Measurements from ENCODE around the gene NDST3.

The NDST3 gene

DNA sequence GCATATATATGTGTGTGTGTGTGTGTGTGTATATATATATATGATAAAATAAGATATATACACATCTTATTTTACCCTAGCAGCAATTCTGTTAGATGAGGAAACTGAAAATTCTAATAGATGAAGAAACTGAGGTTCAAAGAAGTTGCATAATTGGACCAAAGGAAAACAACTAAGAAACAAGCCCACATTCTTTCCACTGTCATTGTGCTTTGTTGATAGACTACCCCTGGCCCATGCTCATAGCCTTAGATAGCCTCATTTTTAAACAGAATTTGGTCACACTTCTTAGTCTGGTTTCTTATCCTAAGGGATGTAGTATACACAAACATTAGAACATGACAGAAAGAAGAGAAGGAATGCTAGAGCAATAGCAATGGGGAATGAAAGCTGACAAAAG is 138.8 kb downstream of the NDST3 start:
- Histone ChIP-seq H3K4me3 (ENCODE audit: low read length) (no peak overlapping the region), H3K27ac (ENCODE audit: low read length) (no peak overlapping the region), H3K9me3 (replicated peaks; ENCODE audit: insufficient read depth, low read length) (no peaks in the 10 kb centered on the region), H3K4me1 (ENCODE audit: low read length) (no peaks in the 10 kb centered on the region), H3K4me2 (ENCODE audit: low read depth, low read length) (no peak overlapping the region), H3K79me2 (ENCODE audit: low read length) (no peaks in the 10 kb centered on the region), H3K36me3 (replicated peaks; ENCODE audit: insufficient read depth, low read length) (no peaks in the 10 kb centered on the region), H3K9me2 (replicated peaks; ENCODE audit: insufficient read depth, low read length) (no peaks in the 10 kb centered on the region), H4K20me1 (ENCODE audit: insufficient read depth, low read length) (no peaks in the 10 kb centered on the region), H3K9ac (ENCODE audit: low read length) (no peak overlapping the region), H3K27me3 (replicated peaks; ENCODE audit: insufficient read depth, low read length) (no peaks in the 10 kb centered on the region), H2AFZ (ENCODE audit: low read length) (no peak overlapping the region), H3F3A (ENCODE audit: insufficient read depth, low read length) (no peaks in the 10 kb centered on the region)
- TF ChIP-seq EZH2 (optimal IDR thresholded peaks at IDR 0.05; ENCODE audit: low read depth, low read length) (no peak), EZH2phosphoT487 (IDR thresholded peaks at IDR 0.05; ENCODE audit: low read length) (no peak)
- TF ChIP-seq, protein P1, sequence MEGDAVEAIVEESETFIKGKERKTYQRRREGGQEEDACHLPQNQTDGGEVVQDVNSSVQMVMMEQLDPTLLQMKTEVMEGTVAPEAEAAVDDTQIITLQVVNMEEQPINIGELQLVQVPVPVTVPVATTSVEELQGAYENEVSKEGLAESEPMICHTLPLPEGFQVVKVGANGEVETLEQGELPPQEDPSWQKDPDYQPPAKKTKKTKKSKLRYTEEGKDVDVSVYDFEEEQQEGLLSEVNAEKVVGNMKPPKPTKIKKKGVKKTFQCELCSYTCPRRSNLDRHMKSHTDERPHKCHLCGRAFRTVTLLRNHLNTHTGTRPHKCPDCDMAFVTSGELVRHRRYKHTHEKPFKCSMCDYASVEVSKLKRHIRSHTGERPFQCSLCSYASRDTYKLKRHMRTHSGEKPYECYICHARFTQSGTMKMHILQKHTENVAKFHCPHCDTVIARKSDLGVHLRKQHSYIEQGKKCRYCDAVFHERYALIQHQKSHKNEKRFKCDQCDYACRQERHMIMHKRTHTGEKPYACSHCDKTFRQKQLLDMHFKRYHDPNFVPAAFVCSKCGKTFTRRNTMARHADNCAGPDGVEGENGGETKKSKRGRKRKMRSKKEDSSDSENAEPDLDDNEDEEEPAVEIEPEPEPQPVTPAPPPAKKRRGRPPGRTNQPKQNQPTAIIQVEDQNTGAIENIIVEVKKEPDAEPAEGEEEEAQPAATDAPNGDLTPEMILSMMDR (IDR thresholded peaks at IDR 0.05; ENCODE audit: low read length): no peak
- no peak for DNase-seq

DNA sequence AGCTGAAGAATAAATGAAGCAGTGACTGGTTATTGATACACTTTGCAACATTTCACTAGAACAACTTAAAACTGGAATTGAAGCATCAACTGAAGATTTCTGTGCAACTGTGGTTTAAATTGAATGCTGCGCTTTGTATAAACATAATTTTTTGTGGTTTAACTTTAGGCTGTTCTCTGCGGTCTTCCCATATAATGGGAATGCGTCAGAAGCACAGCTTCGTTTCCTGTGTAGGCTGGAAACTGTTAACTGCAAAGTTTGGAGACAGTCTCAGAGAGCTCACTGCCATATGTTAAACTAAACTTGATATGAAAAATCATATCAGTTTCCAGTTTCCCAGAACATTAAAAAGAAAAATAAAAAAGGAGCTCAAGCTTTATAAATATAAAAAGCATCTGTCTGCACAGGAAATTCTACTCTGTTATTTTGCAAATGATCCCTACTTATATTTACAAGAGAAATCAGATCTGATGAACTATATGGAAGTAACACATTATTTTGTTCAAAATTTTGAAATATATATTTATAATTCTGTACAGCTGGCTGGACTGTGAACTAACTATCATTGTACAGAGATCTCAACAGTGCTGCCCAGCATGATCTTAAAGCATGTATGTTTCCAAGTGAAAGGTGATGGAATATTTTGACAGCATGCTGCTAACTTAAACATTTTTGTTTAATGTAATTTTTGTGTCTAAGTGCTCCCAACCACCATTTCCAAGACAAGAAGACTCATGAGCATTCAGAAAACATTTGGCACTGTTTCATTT is 139.9 kb downstream of the NDST3 start:
- Histone ChIP-seq H2AFZ (ENCODE audit: low read length) (no peak overlapping the region), H3K27me3 (replicated peaks; ENCODE audit: insufficient read depth, low read length) (no peaks in the 10 kb centered on the region), H3K9me3 (replicated peaks; ENCODE audit: insufficient read depth, low read length) (no peaks in the 10 kb centered on the region), H3K9me2 (replicated peaks; ENCODE audit: insufficient read depth, low read length) (no peaks in the 10 kb centered on the region), H3K4me1 (ENCODE audit: low read length) (no peaks in the 10 kb centered on the region), H3K79me2 (ENCODE audit: low read length) (no peaks in the 10 kb centered on the region), H3K4me2 (ENCODE audit: low read depth, low read length) (no peak overlapping the region), H4K20me1 (ENCODE audit: insufficient read depth, low read length) (no peaks in the 10 kb centered on the region), H3K9ac (ENCODE audit: low read length) (no peak overlapping the region), H3F3A (ENCODE audit: insufficient read depth, low read length) (no peaks in the 10 kb centered on the region), H3K36me3 (replicated peaks; ENCODE audit: insufficient read depth, low read length) (no peaks in the 10 kb centered on the region), H3K4me3 (ENCODE audit: low read length) (no peak overlapping the region), H3K27ac (ENCODE audit: low read length) (no peak overlapping the region)
- TF ChIP-seq EZH2 (optimal IDR thresholded peaks at IDR 0.05; ENCODE audit: low read depth, low read length) (no peak), EZH2phosphoT487 (IDR thresholded peaks at IDR 0.05; ENCODE audit: low read length) (no peak)
- TF ChIP-seq, protein P1 (IDR thresholded peaks at IDR 0.05; ENCODE audit: low read length): no peak
- DNase-seq: no peak

DNA sequence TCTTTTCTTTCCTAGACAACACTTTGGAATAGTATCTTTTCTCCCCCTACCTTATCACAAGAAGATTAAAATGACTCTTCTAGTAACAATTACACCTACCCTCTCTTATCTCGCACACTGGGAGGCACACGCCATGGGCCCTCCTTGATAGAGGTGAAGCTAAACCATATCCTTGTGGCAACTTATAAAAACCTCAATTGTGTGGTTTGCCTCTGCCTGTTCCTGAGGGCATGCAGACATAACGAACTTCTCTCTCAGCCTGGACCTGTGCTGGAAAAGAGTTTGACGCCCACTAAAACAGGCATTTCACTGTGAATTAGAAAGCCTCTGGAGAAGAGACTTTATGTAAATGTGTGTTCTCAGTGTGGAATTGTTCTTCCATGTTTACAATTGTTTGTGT is 141.2 kb downstream of the NDST3 start:
- Histone ChIP-seq H3K4me1 (ENCODE audit: low read length) (no peaks in the 10 kb centered on the region), H3K9me2 (replicated peaks; ENCODE audit: insufficient read depth, low read length) (no peaks in the 10 kb centered on the region), H3K27me3 (replicated peaks; ENCODE audit: insufficient read depth, low read length) (no peaks in the 10 kb centered on the region), H3K27ac (ENCODE audit: low read length) (no peak overlapping the region), H3K9ac (ENCODE audit: low read length) (no peak overlapping the region), H2AFZ (ENCODE audit: low read length) (no peak overlapping the region), H3K79me2 (ENCODE audit: low read length) (no peaks in the 10 kb centered on the region), H3F3A (ENCODE audit: insufficient read depth, low read length) (no peaks in the 10 kb centered on the region), H3K36me3 (replicated peaks; ENCODE audit: insufficient read depth, low read length) (no peaks in the 10 kb centered on the region), H4K20me1 (ENCODE audit: insufficient read depth, low read length) (no peaks in the 10 kb centered on the region), H3K4me3 (ENCODE audit: low read length) (no peak overlapping the region), H3K4me2 (ENCODE audit: low read depth, low read length) (no peak overlapping the region), H3K9me3 (replicated peaks; ENCODE audit: insufficient read depth, low read length) (no peaks in the 10 kb centered on the region)
- TF ChIP-seq EZH2 (optimal IDR thresholded peaks at IDR 0.05; ENCODE audit: low read depth, low read length): no peak
- TF ChIP-seq, protein P1 (IDR thresholded peaks at IDR 0.05; ENCODE audit: low read length): no peak
- no peak for TF ChIP-seq EZH2phosphoT487 (IDR thresholded peaks at IDR 0.05; ENCODE audit: low read length)
- no peak for DNase-seq
